Nucleus accumbens (tissue), 56 donors: ENCODE results near the gene CABP4.
"Not testable (repeated sequence)": the region's sequence is repeated elsewhere in the genome, so short reads cannot be mapped to it uniquely, and the experiment has no call there.

Experiments
- DNase-seq, 56 donors: peaks; one replicate each; lab custom pipeline; 2025; lab: John Stamatoyannopoulos, UW

The CABP4 gene

DNA sequence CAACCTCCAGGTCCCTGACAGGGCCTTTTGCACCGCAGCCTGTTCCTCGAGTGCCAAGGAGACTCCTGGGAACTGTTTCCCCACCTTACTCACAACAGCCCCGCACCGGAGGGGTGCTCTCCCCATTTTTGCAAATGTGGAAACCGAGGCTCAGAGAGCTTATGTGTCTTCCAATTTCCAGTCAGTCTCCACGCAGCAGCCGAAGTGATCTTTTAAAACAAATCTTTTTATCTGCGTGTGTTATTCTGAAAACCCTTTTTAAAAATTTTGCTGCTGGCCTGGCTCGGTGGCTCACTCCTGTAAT is 14.3 kb downstream of the CABP4 start:
- no peak for DNase-seq

GRCh38 chr11:67470337-67471002 is 15.3 kb downstream of the CABP4 start:
- DNase-seq = no peak

DNA sequence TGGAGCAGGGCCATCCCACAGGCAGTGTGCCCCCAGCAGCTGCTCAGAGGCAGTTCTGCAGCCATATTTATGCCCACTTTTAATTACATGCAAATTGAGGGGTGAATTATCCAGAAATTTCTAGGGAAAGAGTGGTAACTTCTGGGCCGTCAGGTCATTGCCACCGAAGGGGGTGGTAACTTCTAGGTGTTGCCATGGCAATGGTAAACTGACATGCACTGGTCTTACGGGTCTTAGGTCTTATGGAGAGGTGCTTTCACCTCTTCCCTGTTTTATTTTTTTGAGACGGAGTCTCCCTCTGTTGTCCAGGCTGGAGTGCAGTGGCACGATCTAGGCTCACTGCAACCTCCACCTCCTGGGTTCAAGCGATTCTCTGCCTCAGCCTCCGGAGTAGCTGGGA is 17.7 kb downstream of the CABP4 start:
- DNase-seq = no peak

DNA sequence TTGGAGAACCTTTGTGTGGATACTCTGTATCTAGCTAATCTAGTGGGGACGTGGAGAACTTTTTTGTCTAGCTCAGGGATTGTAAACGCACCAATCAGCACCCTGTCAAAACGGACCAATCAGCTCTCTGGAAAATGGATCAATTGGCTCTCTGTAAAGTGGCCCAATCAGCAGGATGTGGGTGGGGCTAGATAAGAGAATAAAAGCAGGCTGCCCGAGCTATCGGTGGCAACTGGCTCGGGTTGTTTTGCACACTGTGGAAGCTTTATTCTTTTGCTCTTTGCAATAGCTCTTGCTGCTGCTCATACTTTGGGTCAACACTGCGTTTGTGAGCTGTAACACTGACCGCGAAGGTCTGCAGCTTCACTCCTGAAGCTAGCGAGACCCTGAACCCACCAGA is 21.5 kb downstream of the CABP4 start:
- not testable (repeated sequence) for DNase-seq

DNA sequence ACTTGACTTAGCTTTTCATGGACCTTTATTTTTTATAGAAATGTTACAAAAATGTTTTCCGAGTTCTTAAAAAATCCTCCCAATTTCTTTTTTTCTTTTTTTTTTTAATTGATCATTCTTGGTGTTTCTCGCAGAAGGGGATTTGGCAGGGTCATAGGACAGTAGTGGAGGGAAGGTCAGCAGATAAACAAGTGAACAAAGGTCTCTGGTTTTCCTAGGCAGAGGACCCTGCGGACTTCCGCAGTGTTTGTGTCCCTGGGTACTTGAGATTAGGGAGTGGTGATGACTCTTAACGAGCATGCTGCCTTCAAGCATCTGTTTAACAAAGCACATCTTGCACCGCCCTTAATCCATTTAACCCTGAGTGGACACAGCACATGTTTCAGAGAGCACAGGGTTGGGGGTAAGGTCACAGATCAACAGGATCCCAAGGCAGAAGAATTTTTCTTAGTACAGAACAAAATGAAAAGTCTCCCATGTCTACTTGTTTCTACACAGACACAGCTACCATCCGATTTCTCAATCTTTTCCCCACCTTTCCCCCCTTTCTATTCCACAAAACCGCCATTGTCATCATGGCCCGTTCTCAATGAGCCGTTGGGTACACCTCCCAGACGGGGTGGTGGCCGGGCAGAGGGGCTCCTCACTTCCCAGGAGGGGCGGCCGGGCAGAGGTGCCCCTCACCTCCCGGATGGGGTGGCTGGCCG is 22.3 kb downstream of the CABP4 start:
- not testable (repeated sequence) for DNase-seq

- no peak for DNase-seq
Measured at GRCh38 chr11:67482275-67482826, 27.2 kb downstream of the CABP4 start.

DNA sequence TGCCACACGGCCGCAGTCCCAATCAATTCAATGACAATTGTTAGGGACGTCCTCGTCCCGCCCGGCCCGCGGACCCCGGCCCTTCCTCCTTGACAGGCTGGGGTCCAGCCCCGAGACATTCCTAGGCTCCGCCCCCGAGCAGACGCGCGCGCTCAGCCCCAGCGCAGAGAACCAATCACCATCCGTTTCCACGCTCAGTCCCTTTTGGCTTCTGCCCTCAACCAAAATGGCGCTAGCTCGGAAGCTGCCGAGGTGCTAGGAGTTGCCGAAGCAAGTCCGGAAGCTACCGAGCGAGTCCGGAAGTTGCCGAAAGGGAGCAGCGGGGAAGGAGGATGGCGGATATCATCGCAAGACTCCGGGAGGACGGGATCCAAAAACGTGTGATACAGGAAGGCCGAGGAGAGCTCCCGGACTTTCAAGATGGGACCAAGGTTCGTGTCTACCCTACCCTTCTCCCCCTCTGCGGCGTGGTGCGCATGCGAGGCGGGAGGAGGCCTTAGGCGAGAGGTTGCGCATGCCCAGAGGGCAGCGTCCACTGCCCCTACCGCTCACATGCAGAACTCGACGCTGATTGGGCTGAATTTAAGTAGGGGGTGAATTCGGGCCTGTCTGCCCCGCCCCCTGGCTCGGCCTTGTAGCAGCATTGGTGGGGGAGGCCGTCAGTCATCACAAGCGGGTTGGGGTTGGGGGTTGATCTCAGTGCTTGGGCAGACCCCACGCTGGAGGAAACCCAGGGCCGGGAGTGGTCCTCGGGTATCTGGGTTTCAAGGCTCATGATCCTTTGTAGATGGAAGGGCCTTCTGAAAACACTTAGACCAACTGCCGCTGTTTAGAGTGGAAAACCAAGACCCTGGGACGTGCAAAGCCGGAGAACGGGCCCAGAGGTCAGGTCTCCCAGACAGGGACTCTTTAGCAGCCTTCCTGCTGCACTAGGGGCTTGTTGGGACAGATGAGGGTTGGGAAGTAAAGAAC is 28.0 kb downstream of the CABP4 start, which contains the start of gene AIP:
AIP (plus strand) TSS at position 200 of the 972 bp plus-strand sequence; CDS start at position 333, 133 bp downstream.
- peak; percentile 75 to 100 (median 97) for DNase-seq

GRCh38 chr11:67483831-67484665 is 28.9 kb downstream of the CABP4 start:
- DNase-seq = no peak

GRCh38 chr11:67484847-67485311 is 29.7 kb downstream of the CABP4 start:
- peak in 4 of 56 donors; percentile 14 to 39 (median 26) for DNase-seq

DNA sequence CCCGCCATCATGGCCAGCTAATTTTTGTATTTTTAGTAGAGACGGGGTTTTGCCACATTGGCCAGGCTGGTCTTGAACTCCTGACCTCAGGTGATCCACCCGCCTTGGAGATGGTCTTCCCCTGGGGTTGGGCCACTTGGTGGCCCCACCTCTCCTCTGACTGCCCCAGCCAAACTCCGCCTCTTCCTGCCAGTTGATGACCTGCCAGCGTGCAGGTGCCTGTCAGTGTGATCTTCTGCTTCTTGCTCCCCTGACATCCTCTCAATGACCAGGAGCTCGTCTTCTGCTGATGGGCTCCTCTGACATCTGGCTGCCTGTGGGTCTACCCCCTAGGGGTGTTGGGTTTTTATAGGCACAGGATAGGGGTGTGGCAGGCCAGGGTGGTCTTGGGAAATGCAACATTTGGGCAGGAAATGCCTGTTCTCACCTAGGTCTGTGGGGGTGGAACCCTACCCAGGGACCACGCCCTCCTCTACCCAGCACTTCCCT is 30.8 kb downstream of the CABP4 start:
- DNase-seq = not testable (repeated sequence)

DNA sequence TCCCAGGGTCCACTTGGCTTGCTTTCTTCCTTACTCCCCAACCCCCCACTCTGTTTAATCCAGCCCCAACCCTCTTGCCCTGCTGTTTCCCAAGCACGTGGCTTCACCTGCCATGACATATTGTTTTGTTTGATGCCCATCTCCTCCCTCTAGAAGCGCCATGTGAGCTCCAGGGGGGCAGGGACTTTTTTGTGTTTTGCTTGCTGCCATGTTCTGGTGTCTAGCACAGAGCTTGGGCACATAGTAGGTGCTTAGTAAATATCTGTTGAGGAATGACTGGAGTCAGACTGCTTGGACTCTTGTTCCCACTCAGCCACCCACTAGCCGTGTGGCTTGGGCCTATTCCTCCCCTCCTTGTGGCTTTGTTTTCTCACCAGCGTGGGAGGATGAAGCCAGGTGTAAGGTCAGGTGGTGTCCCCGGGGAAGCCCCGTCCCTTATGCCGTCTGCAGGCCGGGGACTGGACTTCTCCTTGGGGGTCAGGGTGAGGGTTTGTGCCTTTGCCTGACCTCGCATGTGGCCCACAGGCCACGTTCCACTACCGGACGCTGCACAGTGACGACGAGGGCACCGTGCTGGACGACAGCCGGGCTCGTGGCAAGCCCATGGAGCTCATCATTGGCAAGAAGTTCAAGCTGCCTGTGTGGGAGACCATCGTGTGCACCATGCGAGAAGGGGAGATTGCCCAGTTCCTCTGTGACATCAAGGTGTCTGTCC is 31.5 kb downstream of the CABP4 start:
- DNase-seq = no peak

DNA sequence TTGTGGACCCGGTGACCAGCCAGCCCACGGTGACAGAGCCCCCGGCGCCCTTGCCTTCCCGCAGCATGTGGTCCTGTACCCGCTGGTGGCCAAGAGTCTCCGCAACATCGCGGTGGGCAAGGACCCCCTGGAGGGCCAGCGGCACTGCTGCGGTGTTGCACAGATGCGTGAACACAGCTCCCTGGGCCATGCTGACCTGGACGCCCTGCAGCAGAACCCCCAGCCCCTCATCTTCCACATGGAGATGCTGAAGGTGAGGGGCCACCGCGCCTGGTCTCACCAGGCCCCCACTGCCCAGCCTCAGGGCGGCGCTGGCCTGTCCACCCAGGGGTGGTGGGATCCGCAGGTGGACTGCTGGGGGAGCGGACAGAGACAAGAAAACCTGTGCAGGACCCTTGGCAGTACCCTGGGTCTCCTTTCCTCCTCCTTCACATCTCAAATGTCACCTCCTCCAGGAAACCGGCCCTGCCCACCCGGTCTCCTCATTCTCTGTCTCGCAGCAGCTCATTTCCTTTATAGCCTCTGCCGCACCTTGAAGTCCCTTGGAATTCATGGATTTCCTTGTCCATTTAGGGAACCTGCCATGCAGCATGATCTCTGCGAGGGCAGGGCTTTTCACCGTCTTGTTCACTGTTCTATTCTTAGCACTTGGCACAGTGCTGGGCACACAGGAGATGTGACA is 34.2 kb downstream of the CABP4 start:
- DNase-seq = no peak

GRCh38 chr11:67489885-67490726 is 35.0 kb downstream of the CABP4 start:
- DNase-seq = no peak

DNA sequence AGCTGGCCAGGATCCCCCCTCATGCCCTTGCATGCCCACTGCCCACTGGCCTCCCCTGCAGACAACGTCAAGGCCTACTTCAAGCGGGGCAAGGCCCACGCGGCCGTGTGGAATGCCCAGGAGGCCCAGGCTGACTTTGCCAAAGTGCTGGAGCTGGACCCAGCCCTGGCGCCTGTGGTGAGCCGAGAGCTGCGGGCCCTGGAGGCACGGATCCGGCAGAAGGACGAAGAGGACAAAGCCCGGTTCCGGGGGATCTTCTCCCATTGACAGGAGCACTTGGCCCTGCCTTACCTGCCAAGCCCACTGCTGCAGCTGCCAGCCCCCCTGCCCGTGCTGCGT is 35.5 kb downstream of the CABP4 start:
- no peak for DNase-seq

DNA sequence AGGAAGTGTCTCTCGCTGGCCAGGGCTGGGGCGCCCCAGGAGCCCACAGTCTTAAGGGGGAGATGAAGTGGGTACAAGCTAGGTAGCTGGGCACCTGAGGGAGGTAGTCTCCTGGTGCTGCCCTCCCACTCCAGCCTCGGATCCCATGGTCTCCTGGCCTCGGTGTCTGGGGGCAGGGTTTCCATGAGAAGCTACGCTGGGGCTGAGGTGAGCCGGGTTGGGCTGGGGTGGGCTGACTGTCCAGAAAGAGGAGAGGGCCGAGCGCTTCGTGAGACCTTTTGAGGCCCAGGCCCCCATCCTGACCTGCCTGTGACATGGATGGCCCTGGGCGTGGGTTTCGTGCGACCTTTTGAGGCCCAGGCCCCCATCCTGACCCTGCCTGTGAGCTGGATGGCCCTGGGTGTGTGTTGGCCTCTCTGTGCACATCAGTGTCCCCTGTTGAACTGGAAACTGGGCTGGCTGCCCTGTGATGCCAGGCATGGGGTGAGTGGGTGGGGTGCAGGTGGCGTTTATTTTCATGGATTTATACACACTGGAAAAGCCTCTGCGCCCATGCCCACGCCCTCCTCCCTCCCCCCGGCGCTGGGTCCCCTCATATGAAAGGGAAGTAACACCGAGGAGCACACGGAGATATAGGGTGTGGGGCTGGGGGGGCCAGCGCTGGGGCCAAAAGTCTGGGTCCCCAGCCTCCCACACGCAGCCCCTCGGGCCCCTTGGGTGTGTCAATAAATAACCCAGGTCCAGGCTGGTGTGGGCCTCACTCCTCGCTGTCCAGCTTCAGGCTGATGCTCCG is 36.3 kb downstream of the CABP4 start:
- DNase-seq = no peak

GRCh38 chr11:67492069-67492727 is 37.0 kb downstream of the CABP4 start:
- DNase-seq = no peak
